Calu3 (cell line): ENCODE measurements around the gene NLGN1. TPM values are rescaled to one million over a fixed set of nuclear protein-coding genes. Genes with fewer than 3 reads are reported as not detected.

Source experiments
- BruUV-seq: library from RNA; stranded (reverse); fragments of 400-500 nt; replicated peaks from 2 replicates; lab custom pipeline; 2021; lab: Mats Ljungman, UMichigan
- CTCF ChIA-PET: fragments of 300-600 bp; sonication (Branson Sonifier 250); formaldehyde crosslinking; loops from one replicate; lab custom pipeline; 2022; ENCODE audit warnings: antibody characterized with exemption; lab: Charles Lee
- DNase-seq: peaks from one replicate; pipeline ENCODE4 v3.0.0; 2022
- H3K27ac Mint-ChIP-seq: one replicate; pipeline ENCODE4 v1.8.0; 2022; ENCODE audit warnings: mixed read lengths; ENCODE audit not compliant: unreplicated experiment
- H3K27me3 Mint-ChIP-seq: one replicate; pipeline ENCODE4 v1.8.0; 2022; ENCODE audit warnings: mixed read lengths; ENCODE audit not compliant: unreplicated experiment
- H3K36me3 Mint-ChIP-seq: one replicate; pipeline ENCODE4 v1.8.0; 2022; ENCODE audit warnings: mild to moderate bottlenecking, moderate library complexity, mixed read lengths; ENCODE audit not compliant: insufficient read depth, unreplicated experiment
- H3K4me1 Mint-ChIP-seq: one replicate; pipeline ENCODE4 v1.8.0; 2022; ENCODE audit warnings: mild to moderate bottlenecking, low read depth, mixed read lengths; ENCODE audit not compliant: unreplicated experiment
- H3K4me3 Mint-ChIP-seq: one replicate; pipeline ENCODE4 v1.8.0; 2022; ENCODE audit warnings: mild to moderate bottlenecking, low read depth, moderate library complexity, mixed read lengths; ENCODE audit not compliant: unreplicated experiment
- H3K9me3 Mint-ChIP-seq: one replicate; pipeline ENCODE4 v1.8.0; 2022; ENCODE audit warnings: low read depth, mixed read lengths; ENCODE audit not compliant: unreplicated experiment
- CTCF ChIP-seq: fragments of 200-600 bp; IDR thresholded peaks from one replicate; pipeline ENCODE4 v1.8.0; 2022; ENCODE audit warnings: antibody characterized with exemption; ENCODE audit not compliant: unreplicated experiment
- intact Hi-C: fragments of 100-400 bp; cut with micrococcal nuclease; formaldehyde crosslinking; loops from one replicate; pipeline ENCODE4 v1.10.0; 2022; ENCODE audit not compliant: unreplicated experiment
- total RNA-seq: library from RNA; stranded (reverse); gene quantifications from 2 replicates; pipeline ENCODE4 v1.2.3, GENCODE V29; 2022

The NLGN1 gene
- total RNA-seq, 1 experiment from 2014 or later, result 2.6 TPM

DNA sequence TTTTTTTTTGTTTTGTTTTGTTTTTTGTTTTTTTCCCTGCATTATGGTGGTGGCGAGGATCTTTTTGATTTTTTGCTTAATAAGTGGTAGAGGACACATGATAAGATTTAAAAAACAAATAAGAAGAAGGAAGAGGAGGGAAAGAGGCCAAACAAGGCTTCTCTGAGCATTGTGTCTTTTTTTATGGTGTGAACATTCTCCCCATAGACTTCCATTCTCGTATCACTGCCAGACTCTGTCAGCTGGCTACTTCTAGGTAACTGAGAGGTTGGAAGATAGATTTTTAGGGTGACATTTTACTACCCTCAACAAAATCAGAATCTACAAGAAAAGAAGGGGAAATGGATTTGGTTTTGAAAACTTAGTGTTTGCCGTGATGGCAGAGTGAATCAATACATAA is 3.8 kb downstream of the NLGN1 start:
- Mint-ChIP-seq H3K9me3 (no peaks in the 10 kb centered on the region), H3K36me3 (peaks cover 18% of the 10 kb centered on the region), H3K27me3 (peaks cover 35% of the 10 kb centered on the region), H3K27ac (no peak overlapping the region), H3K4me1 (peaks cover 21% of the 10 kb centered on the region), H3K4me3 (no peak overlapping the region)
- intact Hi-C loops, result no loop called here
- no peak for DNase-seq
- BruUV-seq, result no TSS peak
- CTCF ChIA-PET, result no interaction called here
- TF ChIP-seq CTCF, result no peak

DNA sequence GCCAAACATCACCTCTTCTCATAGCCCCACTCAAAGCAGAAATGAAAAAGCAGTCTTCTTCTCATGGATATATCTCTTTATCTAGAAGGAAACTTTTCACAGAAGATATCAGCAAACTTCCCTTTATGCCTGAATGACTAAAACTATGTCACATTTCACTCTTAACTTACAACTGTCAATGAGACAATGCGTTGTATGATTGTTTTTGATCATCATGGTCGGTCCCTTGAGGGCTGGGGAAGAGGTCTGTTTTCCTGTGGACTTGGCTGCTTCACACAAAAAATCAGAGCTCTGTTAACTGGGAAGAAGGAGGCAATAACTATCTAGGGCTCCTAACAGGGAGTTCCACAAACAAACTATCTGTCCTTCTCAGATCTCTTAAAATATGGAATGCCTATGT is 5.1 kb downstream of the NLGN1 start:
- H3K36me3 Mint-ChIP-seq, result peaks cover 5% of the 10 kb centered on the region
- no peak overlapping the region for H3K4me3 Mint-ChIP-seq
- H3K27me3 Mint-ChIP-seq, result peaks cover 24% of the 10 kb centered on the region
- no peak overlapping the region for H3K27ac Mint-ChIP-seq
- CTCF ChIA-PET, result no interaction called here
- no peak for DNase-seq
- H3K9me3 Mint-ChIP-seq, result no peaks in the 10 kb centered on the region
- H3K4me1 Mint-ChIP-seq, result peaks cover 9% of the 10 kb centered on the region
- intact Hi-C loops, result no loop called here
- TF ChIP-seq CTCF, result no peak
- BruUV-seq, result no TSS peak

DNA sequence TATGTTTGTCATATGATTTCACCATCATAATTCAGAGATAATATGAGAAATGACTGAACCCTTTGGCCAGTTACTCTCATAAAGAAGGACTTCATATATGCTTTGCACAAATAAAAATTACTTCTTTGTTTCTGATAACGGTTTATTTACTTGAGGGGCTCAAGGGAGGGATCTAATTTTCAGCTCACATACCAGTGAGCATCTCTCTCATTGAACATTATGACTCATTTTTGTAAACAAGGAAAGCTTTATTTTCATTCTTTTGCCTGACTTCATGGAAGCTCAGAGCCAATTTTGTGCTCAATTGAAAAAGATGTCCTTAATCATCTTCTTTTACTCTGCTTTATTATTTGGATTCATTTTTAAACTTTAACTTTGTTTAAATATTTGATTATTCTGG is 5.8 kb downstream of the NLGN1 start:
- TF ChIP-seq CTCF, result no peak
- DNase-seq, result no peak
- H3K4me1 Mint-ChIP-seq, result peaks cover 2% of the 10 kb centered on the region
- intact Hi-C loops, result no loop called here
- H3K9me3 Mint-ChIP-seq, result no peaks in the 10 kb centered on the region
- no peaks in the 10 kb centered on the region for H3K36me3 Mint-ChIP-seq
- no TSS peak for BruUV-seq
- peaks cover 17% of the 10 kb centered on the region for H3K27me3 Mint-ChIP-seq
- no peak overlapping the region for H3K4me3 Mint-ChIP-seq
- CTCF ChIA-PET, result interaction anchor here (0.7 kb wide), 1 partner anchor 8 kb away, joined by 4 read pairs; no protein-coding TSS in a partner anchor
- no peak overlapping the region for H3K27ac Mint-ChIP-seq

GRCh38 chr3:173404156-173404555 is 6.6 kb downstream of the NLGN1 start:
- Mint-ChIP-seq H3K4me3 (no peak overlapping the region), H3K9me3 (no peaks in the 10 kb centered on the region), H3K27ac (no peak overlapping the region), H3K27me3 (peaks cover 16% of the 10 kb centered on the region), H3K36me3 (no peaks in the 10 kb centered on the region), H3K4me1 (no peaks in the 10 kb centered on the region)
- CTCF ChIA-PET, result interaction anchor here (1.0 kb wide), 1 partner anchor 14 kb away, joined by 3 read pairs; no protein-coding TSS in a partner anchor
- no TSS peak for BruUV-seq
- no peak for DNase-seq
- TF ChIP-seq CTCF, result no peak
- intact Hi-C loops, result no loop called here
